K562 (cell line): ENCODE measurements around the gene COLQ. TPM values are rescaled to one million over a fixed set of nuclear protein-coding genes. Genes with fewer than 3 reads are reported as not detected.

ENCODE experiments used
- ARHGAP35 ChIP-seq: fragments of 450-650 bp; IDR thresholded peaks from 2 replicates; pipeline ENCODE4 v1.6.1; 2018; ENCODE audit not compliant: partially characterized antibody
- CBFA2T2 ChIP-seq: fragments of 450-650 bp; conservative IDR thresholded peaks from 2 replicates; pipeline ENCODE4 v1.6.1; 2017; ENCODE audit warnings: mild to moderate bottlenecking
- CBFA2T3 ChIP-seq: fragments of 450-650 bp; IDR thresholded peaks from 2 replicates; pipeline ENCODE4 v1.6.1; 2017
- DEAF1 ChIP-seq: fragments of 450-650 bp; formaldehyde crosslinking; IDR thresholded peaks from 2 replicates; pipeline ENCODE4 v1.4.0; 2020; ENCODE audit warnings: mild to moderate bottlenecking, moderate library complexity
- GABPA ChIP-seq: fragments of 200-800 bp; sonication (Bioruptor generic); conservative IDR thresholded peaks from 2 replicates; pipeline ENCODE4 v1.6.1; 2016; ENCODE audit warnings: low read depth, missing genetic modification characterization, missing compliant biosample characterization
- NFIX ChIP-seq: fragments of 250-450 bp; sonication (Bioruptor Pico); IDR thresholded peaks from 2 replicates; pipeline ENCODE4 v1.4.0; 2020; ENCODE audit warnings: low read depth, mild to moderate bottlenecking, moderate library complexity
- NR1H2 ChIP-seq: sonication (generic); formaldehyde crosslinking; IDR thresholded peaks from 2 replicates; pipeline ENCODE4 v1.4.0; 2020; ENCODE audit warnings: mild to moderate bottlenecking, missing genetic modification reagents
- PKNOX1 ChIP-seq: fragments of 450-650 bp; IDR thresholded peaks from 2 replicates; pipeline ENCODE4 v1.6.1; 2016
- RAD21 ChIP-seq, 2 experiments: fragments of 250-450 bp in 1 of 2; fragments of 450-650 bp in 1 of 2; sonication (Bioruptor Pico) in 1 of 2; formaldehyde crosslinking in 1 of 2; IDR thresholded peaks in 1 of 2; conservative IDR thresholded peaks in 1 of 2; 2 replicates each; pipeline versions ENCODE4 v1.4.0 to v1.8.0; 2020 to 2022; ENCODE audit warnings: mild to moderate bottlenecking in 2 of 2, moderate library complexity in 1 of 2
- SFPQ ChIP-seq: fragments of 200-400 bp; formaldehyde crosslinking; IDR thresholded peaks from 2 replicates; pipeline ENCODE4 v1.6.1; 2017; ENCODE audit warnings: mild to moderate bottlenecking, low read depth, low read length, moderate library complexity
- TEAD4 ChIP-seq, 2 experiments: sonication (generic) in 1 of 2; formaldehyde crosslinking in 1 of 2; IDR thresholded peaks; 2 replicates each; pipeline versions ENCODE4 v1.6.1 to v1.8.0; 2012 to 2022; ENCODE audit warnings: borderline replicate concordance in 1 of 2, inconsistent platforms in 1 of 2, low read length in 1 of 2, mild to moderate bottlenecking in 1 of 2, missing genetic modification reagents in 1 of 2
- ZNF407 ChIP-seq: fragments of 450-650 bp; IDR thresholded peaks from 2 replicates; pipeline ENCODE4 v1.6.1; 2016; ENCODE audit warnings: low read depth
- polyA plus RNA-seq, 8 experiments: library from polyadenylated mRNA; depleted of rRNA in 4 of 8; stranded (reverse) in 5 of 8; unstranded in 3 of 8; fragments of >200 nt; fragmentation: Nextera tagmentation in 2 of 8; fragmentation: Illumina TruSeq in 1 of 8; extraction: Ambion mirVana in 2 of 8; extraction: Trizol in 1 of 8; gene quantifications; 2 replicates each; pipeline versions ENCODE4 v1.2.1 to v1.2.3, GENCODE V29; 2011 to 2014; ENCODE audit warnings: inconsistent platforms in 1 of 8, missing spikeins in 1 of 8
- total RNA-seq, 7 experiments: library from RNA; depleted of rRNA in 6 of 7; stranded (reverse); fragments of >200 nt in 6 of 7; fragmentation: Illumina TruSeq in 2 of 7; extraction: Trizol in 2 of 7; gene quantifications; 2 replicates each; pipeline versions ENCODE4 v1.2.1 to v1.2.3, GENCODE V29; 2011 to 2021; ENCODE audit warnings: low replicate concordance in 1 of 7

COLQ gene
- total and polyA plus RNA-seq, 9 of the 15 experiments (the other 6 are each of a cell fraction or from before 2014, with no cell fraction given) = 0.04 to 0.36 (median 0.27) TPM; not detected in 4

GRCh38 chr3:15527031-15527459, 5.5 kb upstream of the COLQ start (continued):
- TF ChIP-seq ZNF407 (no peak), RAD21 (CRISPR knock-in tag; conservative IDR thresholded peaks at IDR 0.05 in 1 of 2, IDR thresholded peaks at IDR 0.05 in 1 of 2) (peak in 1 of 2 experiments; percentile 39; a peak in 2 of 4 replicates), GABPA (tag) (no peak), TEAD4 (IDR thresholded peaks at IDR 0.05; ENCODE audit: low read length) (peak; percentile 77), TEAD4 (CRISPR knock-in tag; IDR thresholded peaks at IDR 0.05; ENCODE audit: borderline replicate concordance) (no peak), CBFA2T2 (peak; percentile 43), PKNOX1 (0 out of 2 replicates have a peak, but pooled peaks have one; percentile 10), NR1H2 (CRISPR knock-in tag) (no peak), SFPQ (no peak), DEAF1 (no peak), CBFA2T3 (peak; percentile 68), ARHGAP35 (no peak), NFIX (CRISPR knock-in tag) (no peak)
- TF ChIP-seq, all 486 proteins: peak for 15
